Measurements from ENCODE around the gene GC. TPM values are rescaled to one million over a fixed set of nuclear protein-coding genes. Genes with fewer than 3 reads are reported as not detected.

The GC gene
- total and polyA plus RNA-seq, 2 of the 4 experiments (the other 2 are of a cell fraction): not detected

- Histone ChIP-seq H2BK15ac (ENCODE audit: low read depth, low read length) (no peak overlapping the region), H3K23ac (ENCODE audit: low read depth, low read length) (no peak overlapping the region), H3K4ac (ENCODE audit: low read depth, low read length) (no peak overlapping the region), H2BK5ac (ENCODE audit: low read depth, low read length, poor library complexity, severe bottlenecking) (no peak overlapping the region), H4K20me1 (ENCODE audit: insufficient read depth, low read length) (no peaks in the 10 kb centered on the region), H3K79me1 (ENCODE audit: low read depth in 1 of 2, low read length in 2 of 2) (no peaks in the 10 kb centered on the region), H4K5ac (ENCODE audit: low read depth, low read length) (no peak overlapping the region), H3K36me3 (ENCODE audit: control insufficient read depth, insufficient read depth, low read length) (no peaks in the 10 kb centered on the region), H4K91ac (ENCODE audit: insufficient read depth, low read depth, low read length) (no peak overlapping the region), H2AK5ac (ENCODE audit: low read depth, low read length) (no peak overlapping the region), H2BK20ac (ENCODE audit: low read depth, low read length) (no peak overlapping the region), H3K4me3 (ENCODE audit: insufficient read depth, low read depth, low read length) (no peak overlapping the region), H2AFZ (replicated peaks; ENCODE audit: low read length, poor library complexity) (no peak overlapping the region), H3K27ac (ENCODE audit: insufficient read depth, low read length) (no peak overlapping the region), H3K9ac (ENCODE audit: low read depth, low read length) (no peak overlapping the region), H3K4me2 (ENCODE audit: low read depth, low read length) (no peak overlapping the region), H3K9me1 (ENCODE audit: insufficient read depth, low read length) (no peaks in the 10 kb centered on the region), H2BK120ac (ENCODE audit: low read depth, low read length) (no peak overlapping the region), H3K14ac (replicated peaks; ENCODE audit: low read depth, low read length) (no peak overlapping the region), H3K27me3 (ENCODE audit: control insufficient read depth, insufficient read depth, low read length) (no peaks in the 10 kb centered on the region), H4K8ac (ENCODE audit: low read depth in 2 of 2, low read length in 2 of 2) (no peak overlapping the region), H3K9me3 (ENCODE audit: control insufficient read depth, insufficient read depth, low read length) (no peaks in the 10 kb centered on the region), H3K4me1 (ENCODE audit: control insufficient read depth, insufficient read depth, low read length) (no peaks in the 10 kb centered on the region), H2AK9ac (replicated peaks; ENCODE audit: low read depth, low read length, poor library complexity) (no peak overlapping the region), H3K18ac (ENCODE audit: low read depth, low read length) (no peak overlapping the region), H3K56ac (ENCODE audit: extremely low read depth, insufficient read depth, low read length) (no peak overlapping the region)
- POLR2A ChIA-PET (ENCODE audit: unreplicated experiment): no interaction called here
- dilution Hi-C loops (cut with HindIII; ENCODE audit: low sequenced_read_pairs, unreplicated experiment): no loop called here
- in situ Hi-C loops (cut with MboI; ENCODE audit: low sequenced_read_pairs): no loop called here
- CTCF ChIA-PET: no interaction called here
- DNase-seq: no peak
- TF ChIP-seq NFE2L2 (IDR thresholded peaks at IDR 0.05; ENCODE audit: low read depth, low read length) (no peak), SMC3 (IDR thresholded peaks at IDR 0.05; ENCODE audit: low read depth, low read length) (no peak), ELK1 (IDR thresholded peaks at IDR 0.05; ENCODE audit: borderline replicate concordance, low read depth, low read length) (no peak), RFX5 (IDR thresholded peaks at IDR 0.05; ENCODE audit: low read depth, low read length) (no peak), MAFK (IDR thresholded peaks at IDR 0.05; ENCODE audit: low read depth, low read length) (no peak), CTCF (conservative IDR thresholded peaks at IDR 0.05; ENCODE audit: low read depth, low read length) (no peak), FOS (IDR thresholded peaks at IDR 0.05; ENCODE audit: low read depth, low read length) (no peak), RAD21 (IDR thresholded peaks at IDR 0.05; ENCODE audit: low read length) (no peak), BHLHE40 (IDR thresholded peaks at IDR 0.05; ENCODE audit: low read depth, low read length) (no peak), MXI1 (IDR thresholded peaks at IDR 0.05; ENCODE audit: borderline replicate concordance, low read depth, low read length) (no peak), CEBPB (IDR thresholded peaks at IDR 0.05; ENCODE audit: low read depth, low read length) (no peak), MAZ (IDR thresholded peaks at IDR 0.05; ENCODE audit: borderline replicate concordance, low read depth, low read length) (no peak), POLR2A (IDR thresholded peaks at IDR 0.05; ENCODE audit: low read depth, low read length) (no peak)
- TF ChIP-seq, protein P1, sequence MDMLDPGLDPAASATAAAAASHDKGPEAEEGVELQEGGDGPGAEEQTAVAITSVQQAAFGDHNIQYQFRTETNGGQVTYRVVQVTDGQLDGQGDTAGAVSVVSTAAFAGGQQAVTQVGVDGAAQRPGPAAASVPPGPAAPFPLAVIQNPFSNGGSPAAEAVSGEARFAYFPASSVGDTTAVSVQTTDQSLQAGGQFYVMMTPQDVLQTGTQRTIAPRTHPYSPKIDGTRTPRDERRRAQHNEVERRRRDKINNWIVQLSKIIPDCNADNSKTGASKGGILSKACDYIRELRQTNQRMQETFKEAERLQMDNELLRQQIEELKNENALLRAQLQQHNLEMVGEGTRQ (IDR thresholded peaks at IDR 0.05; ENCODE audit: low read depth, low read length): no peak
- ATAC-seq (ENCODE audit: low read depth): no peak
- 0% methylated on average over 1 of the region's 4 CpGs; no CpG with 5 or more reads in 1 of the 2 experiments for WGBS, 2 experiments (ENCODE audit: extremely low coverage in 2 of 2, insufficient read length in 1 of 2)
- no TSS peak for BruUV-seq (replicated peaks)
- intact Hi-C loops (cut with micrococcal nuclease): no loop called here
Observed at GRCh38 chr4:71827826-71828225, 43.9 kb upstream of the GC start.

Measured in IMR-90 (cell line).